Karpas-422 (cell line): ENCODE results near the gene RPS19. TPM values are rescaled to one million over a fixed set of nuclear protein-coding genes. Genes with fewer than 3 reads are reported as not detected.
"Not testable (repeated sequence)": the region's sequence is repeated elsewhere in the genome, so short reads cannot be mapped to it uniquely, and the experiment has no call there.

Experiments used
- DNase-seq: peaks from one replicate; pipeline ENCODE4 v3.0.0-alpha.2; 2015
- H2AFZ ChIP-seq: fragments of 200-600 bp; sonication (generic); 2 replicates; pipeline ENCODE4 v1.6.1; 2014; ENCODE audit warnings: antibody characterized with exemption, low read length, mixed read lengths
- H3K27ac ChIP-seq: fragments of 200-600 bp; sonication (generic); 2 replicates; pipeline ENCODE4 v1.5.1; 2014; ENCODE audit warnings: mild to moderate bottlenecking, low read length, moderate library complexity
- H3K27me3 ChIP-seq: fragments of 200-600 bp; sonication (generic); 2 replicates; pipeline ENCODE4 v1.6.1; 2014; ENCODE audit warnings: low read length, mixed read lengths
- H3K36me3 ChIP-seq: fragments of 200-600 bp; sonication (generic); 2 replicates; pipeline ENCODE4 v1.6.1; 2014; ENCODE audit warnings: low read length, mixed read lengths; ENCODE audit not compliant: insufficient read depth
- H3K4me1 ChIP-seq: fragments of 200-600 bp; sonication (generic); 2 replicates; pipeline ENCODE4 v1.6.1; 2014; ENCODE audit warnings: mild to moderate bottlenecking, low read length, mixed read lengths
- H3K4me2 ChIP-seq: fragments of 200-600 bp; sonication (generic); 2 replicates; pipeline ENCODE4 v1.6.1; 2014; ENCODE audit warnings: low read length, low read depth, mild to moderate bottlenecking; ENCODE audit not compliant: poor library complexity, severe bottlenecking
- H3K4me3 ChIP-seq: fragments of 200-600 bp; sonication (generic); 2 replicates; pipeline ENCODE4 v1.5.1; 2014; ENCODE audit warnings: mild to moderate bottlenecking, antibody characterized with exemption, low read length, mixed read lengths
- H3K79me2 ChIP-seq: fragments of 200-600 bp; sonication (generic); 2 replicates; pipeline ENCODE4 v1.6.1; 2014; ENCODE audit warnings: mild to moderate bottlenecking, low read length, mixed read lengths
- H3K9ac ChIP-seq: fragments of 200-600 bp; sonication (generic); 2 replicates; pipeline ENCODE4 v1.6.0; 2014; ENCODE audit warnings: low read length
- H3K9me2 ChIP-seq: fragments of 200-600 bp; sonication (generic), shearing (Covaris generic); replicated peaks from 2 replicates; pipeline ENCODE4 v1.6.0; 2014; ENCODE audit warnings: mild to moderate bottlenecking, low read length, moderate library complexity; ENCODE audit not compliant: insufficient read depth
- H3K9me3 ChIP-seq: fragments of 300-700, 200-600 bp; sonication (generic); 2 replicates; pipeline ENCODE4 v1.6.1; 2014; ENCODE audit warnings: low read length, mixed read lengths
- H4K20me1 ChIP-seq: fragments of 200-600 bp; sonication (generic); 2 replicates; pipeline ENCODE4 v1.6.1; 2014; ENCODE audit warnings: mild to moderate bottlenecking, antibody characterized with exemption, low read length, low read depth; ENCODE audit not compliant: insufficient read depth
- total RNA-seq: library from RNA; depleted of rRNA; stranded (reverse); fragments of >200 nt; shearing (Covaris generic); gene quantifications from 2 replicates; pipeline ENCODE4 v1.2.3, GENCODE V29; 2014; ENCODE audit warnings: low replicate concordance

RPS19 gene
- total RNA-seq, 1 experiment from 2014 or later, result 2,482 TPM

- H3K27ac ChIP-seq, result no peak overlapping the region
- peaks cover 24% of the 10 kb centered on the region; the same call in 1 of the 2 replicates for H4K20me1 ChIP-seq
- H2AFZ ChIP-seq, result no peak overlapping the region
- no peak for DNase-seq
- no peak overlapping the region for H3K4me3 ChIP-seq
- H3K27me3 ChIP-seq, result no peaks in the 10 kb centered on the region
- peaks cover 11% of the 10 kb centered on the region; the same call in 1 of the 2 replicates for H3K4me1 ChIP-seq
- no peaks in the 10 kb centered on the region for H3K9me2 ChIP-seq
- peaks cover 5% of the 10 kb centered on the region for H3K79me2 ChIP-seq
- H3K36me3 ChIP-seq, result peaks cover 45% of the 10 kb centered on the region
- H3K9ac ChIP-seq, result no peak overlapping the region
- H3K9me3 ChIP-seq, result no peaks in the 10 kb centered on the region
- no peak overlapping the region for H3K4me2 ChIP-seq
These were observed 9.4 kb downstream of the RPS19 start for GRCh38 chr19:41869374-41869955.

- no peak for DNase-seq
- Histone ChIP-seq H3K4me2 (no peak overlapping the region), H3K79me2 (no peaks in the 10 kb centered on the region), H4K20me1 (peaks cover 15% of the 10 kb centered on the region; the same call in 1 of the 2 replicates), H3K9me2 (no peaks in the 10 kb centered on the region), H3K4me1 (peaks cover 11% of the 10 kb centered on the region), H3K9ac (no peak overlapping the region), H3K4me3 (no peak overlapping the region), H2AFZ (no peak overlapping the region), H3K27me3 (no peaks in the 10 kb centered on the region), H3K9me3 (no peaks in the 10 kb centered on the region), H3K36me3 (peaks cover 38% of the 10 kb centered on the region), H3K27ac (no peak overlapping the region)
These were observed 10.4 kb downstream of the RPS19 start for GRCh38 chr19:41870401-41870873.

GRCh38 chr19:41871573-41872383 lies 11.7 kb downstream of the RPS19 start:
- peaks cover 11% of the 10 kb centered on the region; the same call in 1 of the 2 replicates for H4K20me1 ChIP-seq
- DNase-seq, result peak; percentile 62
- H3K4me2 ChIP-seq, result no peak overlapping the region
- H3K27ac ChIP-seq, result peak overlapping the region; percentile 48
- peaks cover 37% of the 10 kb centered on the region for H3K36me3 ChIP-seq
- H3K79me2 ChIP-seq, result no peaks in the 10 kb centered on the region
- H3K27me3 ChIP-seq, result no peaks in the 10 kb centered on the region
- H3K9me3 ChIP-seq, result no peaks in the 10 kb centered on the region
- no peak overlapping the region for H3K4me3 ChIP-seq
- peaks cover 24% of the 10 kb centered on the region for H3K4me1 ChIP-seq
- H2AFZ ChIP-seq, result no peak overlapping the region
- no peak overlapping the region for H3K9ac ChIP-seq
- H3K9me2 ChIP-seq, result no peaks in the 10 kb centered on the region

- no peaks in the 10 kb centered on the region for H3K9me2 ChIP-seq
- peaks cover 11% of the 10 kb centered on the region; the same call in 1 of the 2 replicates for H4K20me1 ChIP-seq
- peaks cover 2% of the 10 kb centered on the region for H3K79me2 ChIP-seq
- no peak overlapping the region for H3K4me3 ChIP-seq
- H3K9me3 ChIP-seq, result no peaks in the 10 kb centered on the region
- H3K27ac ChIP-seq, result peak overlapping the region; percentile 48
- H3K9ac ChIP-seq, result no peak overlapping the region
- no peaks in the 10 kb centered on the region for H3K27me3 ChIP-seq
- peaks cover 37% of the 10 kb centered on the region for H3K36me3 ChIP-seq
- H3K4me2 ChIP-seq, result no peak overlapping the region
- DNase-seq, result peak; percentile 66
- H3K4me1 ChIP-seq, result peaks cover 28% of the 10 kb centered on the region
- no peak overlapping the region for H2AFZ ChIP-seq
These were observed 12.3 kb downstream of the RPS19 start for GRCh38 chr19:41872384-41872774.

- H3K4me3 ChIP-seq, result no peak overlapping the region
- no peak overlapping the region for H3K4me2 ChIP-seq
- peak overlapping the region; percentile 48 for H3K27ac ChIP-seq
- peaks cover 33% of the 10 kb centered on the region for H3K36me3 ChIP-seq
- H4K20me1 ChIP-seq, result peaks cover 6% of the 10 kb centered on the region; the same call in 1 of the 2 replicates
- peaks cover 31% of the 10 kb centered on the region for H3K4me1 ChIP-seq
- H3K9me3 ChIP-seq, result no peaks in the 10 kb centered on the region
- DNase-seq, result peak; percentile 92
- H3K9me2 ChIP-seq, result no peaks in the 10 kb centered on the region
- H2AFZ ChIP-seq, result no peak overlapping the region
- H3K27me3 ChIP-seq, result no peaks in the 10 kb centered on the region
- H3K9ac ChIP-seq, result no peak overlapping the region
- peaks cover 9% of the 10 kb centered on the region for H3K79me2 ChIP-seq
These were observed 13.0 kb downstream of the RPS19 start for GRCh38 chr19:41872775-41873647.

GRCh38 chr19:41875973-41876372 lies 15.9 kb downstream of the RPS19 start:
- H3K36me3 ChIP-seq, result peaks cover 14% of the 10 kb centered on the region
- not testable (repeated sequence) for DNase-seq, H4K20me1 ChIP-seq, H3K9me3 ChIP-seq, H2AFZ ChIP-seq, H3K27me3 ChIP-seq, H3K9me2 ChIP-seq
- peaks cover 56% of the 10 kb centered on the region for H3K4me1 ChIP-seq
- H3K27ac ChIP-seq, result peak overlapping the region; percentile 99
- peak overlapping the region; percentile 97 for H3K4me2 ChIP-seq
- peak overlapping the region; percentile 41 for H3K4me3 ChIP-seq
- peak overlapping the region; percentile 99 for H3K9ac ChIP-seq
- peaks cover 26% of the 10 kb centered on the region for H3K79me2 ChIP-seq

GRCh38 chr19:41876847-41877832 lies 17.1 kb downstream of the RPS19 start, which contains the start of gene CD79A:
CD79A (plus strand) TSS chr19:41877279; CDS start chr19:41877305, 26 bp downstream.
- peak within 1 kb of the TSS; percentile 97 for H3K4me2 ChIP-seq
- DNase-seq, result peak; percentile 98

More at GRCh38 chr19:41876847-41877832, 17.1 kb downstream of the RPS19 start, which contains the start of gene CD79A:
- Histone ChIP-seq H3K27me3 (no peaks in the 10 kb centered on the region), H2AFZ (no peak within 1 kb of the TSS), H3K27ac (peak within 1 kb of the TSS; percentile 99), H3K9me2 (no peaks in the 10 kb centered on the region), H3K79me2 (peaks cover 26% of the 10 kb centered on the region), H3K4me3 (peak within 1 kb of the TSS; percentile 91), H3K9me3 (no peaks in the 10 kb centered on the region), H3K9ac (peak within 1 kb of the TSS; percentile 99), H3K36me3 (peaks cover 6% of the 10 kb centered on the region; the same call in 1 of the 2 replicates), H4K20me1 (no peaks in the 10 kb centered on the region), H3K4me1 (peaks cover 64% of the 10 kb centered on the region)
